ENCODE measurements around the gene IMPA2. TPM values are rescaled to one million over a fixed set of nuclear protein-coding genes. Genes with fewer than 3 reads are reported as not detected.
A peak's percentile ranks its signal among the peaks of the same experiment; 100 is the strongest.

IMPA2 gene
- total RNA-seq, 1 experiment from 2014 or later = 113 TPM

DNA sequence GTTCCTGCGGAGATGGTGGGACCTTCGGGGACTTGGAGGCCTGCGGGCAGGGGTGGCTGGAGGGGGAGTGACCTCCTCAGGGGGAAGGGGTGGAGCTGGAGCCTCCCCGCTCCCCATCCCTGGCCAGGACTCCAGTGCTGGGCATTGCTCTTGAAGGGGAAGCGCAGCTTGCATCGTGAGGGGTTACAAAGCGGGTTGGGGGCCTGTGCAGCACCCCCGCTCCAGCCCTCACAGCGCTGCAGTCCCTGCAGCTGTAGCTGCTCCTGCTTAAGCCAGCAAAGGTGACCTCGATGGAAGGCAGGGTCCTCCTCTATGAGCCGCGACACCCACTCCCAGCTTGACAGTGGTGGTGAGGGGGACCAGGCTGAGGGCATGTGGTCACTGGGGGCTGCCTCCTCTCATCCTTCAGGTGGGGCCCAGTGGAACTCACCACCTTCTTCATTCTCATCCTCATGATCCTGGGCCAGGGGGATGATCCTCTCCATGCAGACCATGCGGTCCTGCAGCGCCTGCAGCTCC is 75.6 kb downstream of the IMPA2 start:
- Mint-ChIP-seq H3K36me3 (no peaks in the 10 kb centered on the region), H3K9me3 (no peaks in the 10 kb centered on the region), H3K4me3 (no peak overlapping the region), H3K27ac (no peak overlapping the region), H3K27me3 (ENCODE audit: low read depth) (no peaks in the 10 kb centered on the region; the same call in 1 of the 2 replicates), H3K4me1 (no peaks in the 10 kb centered on the region)
- DNase-seq (ENCODE audit: low spot score) (no peak), ATAC-seq (no peak)
- TF ChIP-seq, protein P1, sequence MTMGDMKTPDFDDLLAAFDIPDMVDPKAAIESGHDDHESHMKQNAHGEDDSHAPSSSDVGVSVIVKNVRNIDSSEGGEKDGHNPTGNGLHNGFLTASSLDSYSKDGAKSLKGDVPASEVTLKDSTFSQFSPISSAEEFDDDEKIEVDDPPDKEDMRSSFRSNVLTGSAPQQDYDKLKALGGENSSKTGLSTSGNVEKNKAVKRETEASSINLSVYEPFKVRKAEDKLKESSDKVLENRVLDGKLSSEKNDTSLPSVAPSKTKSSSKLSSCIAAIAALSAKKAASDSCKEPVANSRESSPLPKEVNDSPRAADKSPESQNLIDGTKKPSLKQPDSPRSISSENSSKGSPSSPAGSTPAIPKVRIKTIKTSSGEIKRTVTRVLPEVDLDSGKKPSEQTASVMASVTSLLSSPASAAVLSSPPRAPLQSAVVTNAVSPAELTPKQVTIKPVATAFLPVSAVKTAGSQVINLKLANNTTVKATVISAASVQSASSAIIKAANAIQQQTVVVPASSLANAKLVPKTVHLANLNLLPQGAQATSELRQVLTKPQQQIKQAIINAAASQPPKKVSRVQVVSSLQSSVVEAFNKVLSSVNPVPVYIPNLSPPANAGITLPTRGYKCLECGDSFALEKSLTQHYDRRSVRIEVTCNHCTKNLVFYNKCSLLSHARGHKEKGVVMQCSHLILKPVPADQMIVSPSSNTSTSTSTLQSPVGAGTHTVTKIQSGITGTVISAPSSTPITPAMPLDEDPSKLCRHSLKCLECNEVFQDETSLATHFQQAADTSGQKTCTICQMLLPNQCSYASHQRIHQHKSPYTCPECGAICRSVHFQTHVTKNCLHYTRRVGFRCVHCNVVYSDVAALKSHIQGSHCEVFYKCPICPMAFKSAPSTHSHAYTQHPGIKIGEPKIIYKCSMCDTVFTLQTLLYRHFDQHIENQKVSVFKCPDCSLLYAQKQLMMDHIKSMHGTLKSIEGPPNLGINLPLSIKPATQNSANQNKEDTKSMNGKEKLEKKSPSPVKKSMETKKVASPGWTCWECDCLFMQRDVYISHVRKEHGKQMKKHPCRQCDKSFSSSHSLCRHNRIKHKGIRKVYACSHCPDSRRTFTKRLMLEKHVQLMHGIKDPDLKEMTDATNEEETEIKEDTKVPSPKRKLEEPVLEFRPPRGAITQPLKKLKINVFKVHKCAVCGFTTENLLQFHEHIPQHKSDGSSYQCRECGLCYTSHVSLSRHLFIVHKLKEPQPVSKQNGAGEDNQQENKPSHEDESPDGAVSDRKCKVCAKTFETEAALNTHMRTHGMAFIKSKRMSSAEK (CRISPR knock-in tag; IDR thresholded peaks at IDR 0.05; ENCODE audit: borderline replicate concordance) = no peak
- TF ChIP-seq NFYB (CRISPR knock-in tag; conservative IDR thresholded peaks at IDR 0.05; ENCODE audit: low read depth) = no peak
- TF ChIP-seq, protein P2, sequence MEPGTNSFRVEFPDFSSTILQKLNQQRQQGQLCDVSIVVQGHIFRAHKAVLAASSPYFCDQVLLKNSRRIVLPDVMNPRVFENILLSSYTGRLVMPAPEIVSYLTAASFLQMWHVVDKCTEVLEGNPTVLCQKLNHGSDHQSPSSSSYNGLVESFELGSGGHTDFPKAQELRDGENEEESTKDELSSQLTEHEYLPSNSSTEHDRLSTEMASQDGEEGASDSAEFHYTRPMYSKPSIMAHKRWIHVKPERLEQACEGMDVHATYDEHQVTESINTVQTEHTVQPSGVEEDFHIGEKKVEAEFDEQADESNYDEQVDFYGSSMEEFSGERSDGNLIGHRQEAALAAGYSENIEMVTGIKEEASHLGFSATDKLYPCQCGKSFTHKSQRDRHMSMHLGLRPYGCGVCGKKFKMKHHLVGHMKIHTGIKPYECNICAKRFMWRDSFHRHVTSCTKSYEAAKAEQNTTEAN (CRISPR knock-in tag; IDR thresholded peaks at IDR 0.05) = no peak
- ChIA-PET POLR2A (no interaction called here), CTCF (interaction anchor here (0.6 to 2.2 kb wide), 13 partner anchors 9 to 296 kb away, joined by 3 to 16 read pairs (median 4); partner anchors contain the start of gene CIDEA)

DNA sequence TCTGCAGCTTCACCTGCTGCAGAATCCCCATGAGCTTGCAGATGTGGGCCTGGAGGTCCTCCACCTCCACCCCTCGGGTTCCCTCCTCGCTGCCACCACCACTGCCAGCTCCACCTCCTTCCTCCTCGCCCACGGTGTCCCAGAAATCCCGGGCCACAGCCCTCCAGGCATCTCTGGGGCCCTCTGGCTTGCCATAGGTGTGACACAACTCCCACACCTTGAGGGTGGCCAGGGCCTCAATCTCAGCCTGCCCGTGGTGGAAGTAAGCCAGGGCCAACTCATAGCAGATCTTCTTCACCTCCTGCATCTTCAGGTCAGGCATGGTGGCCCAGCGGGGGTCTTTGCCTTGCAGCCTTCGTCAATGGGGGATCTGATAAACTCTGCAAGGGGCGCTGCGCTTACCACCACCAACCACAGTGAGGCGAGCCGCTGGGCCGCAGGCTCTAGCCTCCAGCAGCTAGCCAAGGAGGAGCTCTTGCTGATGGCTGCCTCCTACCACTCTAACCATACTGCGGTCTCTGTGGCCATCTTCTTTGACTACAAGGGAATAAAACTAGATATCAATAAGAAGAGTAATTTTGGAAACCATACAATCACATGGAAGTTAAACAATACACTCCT is 76.2 kb downstream of the IMPA2 start:
- TF ChIP-seq ZNF416 (CRISPR knock-in tag; IDR thresholded peaks at IDR 0.05) (no peak), ZNF396 (CRISPR knock-in tag; IDR thresholded peaks at IDR 0.05; ENCODE audit: borderline replicate concordance) (0 out of 2 replicates have a peak, but pooled peaks have one; percentile 26)
- TF ChIP-seq, protein P3, sequence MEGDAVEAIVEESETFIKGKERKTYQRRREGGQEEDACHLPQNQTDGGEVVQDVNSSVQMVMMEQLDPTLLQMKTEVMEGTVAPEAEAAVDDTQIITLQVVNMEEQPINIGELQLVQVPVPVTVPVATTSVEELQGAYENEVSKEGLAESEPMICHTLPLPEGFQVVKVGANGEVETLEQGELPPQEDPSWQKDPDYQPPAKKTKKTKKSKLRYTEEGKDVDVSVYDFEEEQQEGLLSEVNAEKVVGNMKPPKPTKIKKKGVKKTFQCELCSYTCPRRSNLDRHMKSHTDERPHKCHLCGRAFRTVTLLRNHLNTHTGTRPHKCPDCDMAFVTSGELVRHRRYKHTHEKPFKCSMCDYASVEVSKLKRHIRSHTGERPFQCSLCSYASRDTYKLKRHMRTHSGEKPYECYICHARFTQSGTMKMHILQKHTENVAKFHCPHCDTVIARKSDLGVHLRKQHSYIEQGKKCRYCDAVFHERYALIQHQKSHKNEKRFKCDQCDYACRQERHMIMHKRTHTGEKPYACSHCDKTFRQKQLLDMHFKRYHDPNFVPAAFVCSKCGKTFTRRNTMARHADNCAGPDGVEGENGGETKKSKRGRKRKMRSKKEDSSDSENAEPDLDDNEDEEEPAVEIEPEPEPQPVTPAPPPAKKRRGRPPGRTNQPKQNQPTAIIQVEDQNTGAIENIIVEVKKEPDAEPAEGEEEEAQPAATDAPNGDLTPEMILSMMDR (IDR thresholded peaks at IDR 0.05) = peak; percentile 24
- TF ChIP-seq, protein P4, sequence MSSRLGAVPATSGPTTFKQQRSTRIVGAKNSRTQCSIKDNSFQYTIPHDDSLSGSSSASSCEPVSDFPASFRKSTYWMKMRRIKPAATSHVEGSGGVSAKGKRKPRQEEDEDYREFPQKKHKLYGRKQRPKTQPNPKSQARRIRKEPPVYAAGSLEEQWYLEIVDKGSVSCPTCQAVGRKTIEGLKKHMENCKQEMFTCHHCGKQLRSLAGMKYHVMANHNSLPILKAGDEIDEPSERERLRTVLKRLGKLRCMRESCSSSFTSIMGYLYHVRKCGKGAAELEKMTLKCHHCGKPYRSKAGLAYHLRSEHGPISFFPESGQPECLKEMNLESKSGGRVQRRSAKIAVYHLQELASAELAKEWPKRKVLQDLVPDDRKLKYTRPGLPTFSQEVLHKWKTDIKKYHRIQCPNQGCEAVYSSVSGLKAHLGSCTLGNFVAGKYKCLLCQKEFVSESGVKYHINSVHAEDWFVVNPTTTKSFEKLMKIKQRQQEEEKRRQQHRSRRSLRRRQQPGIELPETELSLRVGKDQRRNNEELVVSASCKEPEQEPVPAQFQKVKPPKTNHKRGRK (CRISPR knock-in tag; IDR thresholded peaks at IDR 0.05; ENCODE audit: borderline replicate concordance) = no peak
- no peaks in the 10 kb centered on the region for H3K9me3 Mint-ChIP-seq
- no peak overlapping the region for H3K4me3 Mint-ChIP-seq
- DNase-seq (ENCODE audit: low spot score) (peak; percentile 57), ATAC-seq (peak; percentile 90)
- ChIA-PET POLR2A (no interaction called here), CTCF (interaction anchor here (0.6 to 2.2 kb wide), 16 partner anchors 8 to 296 kb away, joined by 3 to 16 read pairs (median 4); partner anchors contain the start of gene CIDEA)
- no peaks in the 10 kb centered on the region; the same call in 1 of the 2 replicates for H3K27me3 Mint-ChIP-seq (ENCODE audit: low read depth)
- no peaks in the 10 kb centered on the region for H3K4me1 Mint-ChIP-seq
- no peaks in the 10 kb centered on the region for H3K36me3 Mint-ChIP-seq
- H3K27ac Mint-ChIP-seq = no peak overlapping the region

DNA sequence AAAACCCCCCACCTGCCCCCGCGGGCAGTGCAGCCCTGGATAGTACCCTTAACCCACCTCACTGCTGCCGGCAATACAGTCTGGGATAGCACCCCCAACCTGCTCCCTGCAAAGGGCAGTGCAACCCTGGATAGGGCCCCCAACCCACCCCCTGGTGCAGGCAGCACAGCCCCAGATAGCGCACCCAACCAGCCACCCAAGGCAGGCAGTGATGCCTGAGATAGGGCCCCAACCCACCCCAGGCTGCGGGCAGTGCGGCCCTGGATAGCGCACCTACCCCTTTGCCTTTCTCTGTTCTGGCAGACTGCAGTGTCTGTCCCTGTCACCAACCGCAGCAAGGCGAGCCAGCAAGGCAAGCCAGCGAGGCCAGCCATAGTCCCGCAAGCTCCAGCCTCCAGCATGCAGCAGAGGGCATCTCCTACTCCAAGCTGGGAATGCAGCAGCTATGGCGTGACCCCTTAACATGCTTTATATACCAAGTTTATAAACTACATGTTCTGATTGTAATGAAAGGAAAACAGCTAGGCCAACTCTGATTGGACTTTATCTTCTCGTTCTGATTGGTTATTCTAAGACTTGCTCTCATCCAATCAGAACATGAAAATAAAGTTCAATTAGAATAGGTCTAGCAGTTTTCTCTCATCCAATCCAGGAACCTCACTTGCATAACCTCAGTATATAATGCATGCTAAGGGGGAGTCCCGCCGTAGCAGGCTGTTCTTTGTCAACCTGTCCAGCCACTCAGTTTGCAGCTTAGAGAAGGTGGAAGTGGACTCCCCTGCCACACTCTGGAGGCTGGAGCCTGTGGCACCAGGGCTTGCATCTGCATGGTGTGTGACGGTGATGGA is 78.3 kb downstream of the IMPA2 start:
- no peak for ATAC-seq
- CTCF ChIA-PET = interaction anchor here (0.8 to 1.4 kb wide), 4 partner anchors 9 to 187 kb away, joined by 3 to 5 read pairs (median 3); no protein-coding TSS in a partner anchor

More for the DNA sequence above, 78.3 kb downstream of the IMPA2 start:
- H3K27me3 Mint-ChIP-seq (ENCODE audit: low read depth) = no peaks in the 10 kb centered on the region
- no peaks in the 10 kb centered on the region for H3K9me3 Mint-ChIP-seq
- H3K36me3 Mint-ChIP-seq = no peaks in the 10 kb centered on the region
- H3K4me1 Mint-ChIP-seq = no peaks in the 10 kb centered on the region
- no peak overlapping the region for H3K27ac Mint-ChIP-seq
- TF ChIP-seq SOX15 (CRISPR knock-in tag; IDR thresholded peaks at IDR 0.05) = no peak
- no peak for TF ChIP-seq CREM (CRISPR knock-in tag; IDR thresholded peaks at IDR 0.05)
- no peak for TF ChIP-seq HMGA2 (CRISPR knock-in tag; IDR thresholded peaks at IDR 0.05)
- TF ChIP-seq, protein P5, sequence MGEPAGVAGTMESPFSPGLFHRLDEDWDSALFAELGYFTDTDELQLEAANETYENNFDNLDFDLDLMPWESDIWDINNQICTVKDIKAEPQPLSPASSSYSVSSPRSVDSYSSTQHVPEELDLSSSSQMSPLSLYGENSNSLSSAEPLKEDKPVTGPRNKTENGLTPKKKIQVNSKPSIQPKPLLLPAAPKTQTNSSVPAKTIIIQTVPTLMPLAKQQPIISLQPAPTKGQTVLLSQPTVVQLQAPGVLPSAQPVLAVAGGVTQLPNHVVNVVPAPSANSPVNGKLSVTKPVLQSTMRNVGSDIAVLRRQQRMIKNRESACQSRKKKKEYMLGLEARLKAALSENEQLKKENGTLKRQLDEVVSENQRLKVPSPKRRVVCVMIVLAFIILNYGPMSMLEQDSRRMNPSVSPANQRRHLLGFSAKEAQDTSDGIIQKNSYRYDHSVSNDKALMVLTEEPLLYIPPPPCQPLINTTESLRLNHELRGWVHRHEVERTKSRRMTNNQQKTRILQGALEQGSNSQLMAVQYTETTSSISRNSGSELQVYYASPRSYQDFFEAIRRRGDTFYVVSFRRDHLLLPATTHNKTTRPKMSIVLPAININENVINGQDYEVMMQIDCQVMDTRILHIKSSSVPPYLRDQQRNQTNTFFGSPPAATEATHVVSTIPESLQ (CRISPR knock-in tag; IDR thresholded peaks at IDR 0.05) = no peak
- TF ChIP-seq, protein P6, sequence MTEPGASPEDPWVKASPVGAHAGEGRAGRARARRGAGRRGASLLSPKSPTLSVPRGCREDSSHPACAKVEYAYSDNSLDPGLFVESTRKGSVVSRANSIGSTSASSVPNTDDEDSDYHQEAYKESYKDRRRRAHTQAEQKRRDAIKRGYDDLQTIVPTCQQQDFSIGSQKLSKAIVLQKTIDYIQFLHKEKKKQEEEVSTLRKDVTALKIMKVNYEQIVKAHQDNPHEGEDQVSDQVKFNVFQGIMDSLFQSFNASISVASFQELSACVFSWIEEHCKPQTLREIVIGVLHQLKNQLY (CRISPR knock-in tag; IDR thresholded peaks at IDR 0.05) = no peak
- TF ChIP-seq, protein P7, sequence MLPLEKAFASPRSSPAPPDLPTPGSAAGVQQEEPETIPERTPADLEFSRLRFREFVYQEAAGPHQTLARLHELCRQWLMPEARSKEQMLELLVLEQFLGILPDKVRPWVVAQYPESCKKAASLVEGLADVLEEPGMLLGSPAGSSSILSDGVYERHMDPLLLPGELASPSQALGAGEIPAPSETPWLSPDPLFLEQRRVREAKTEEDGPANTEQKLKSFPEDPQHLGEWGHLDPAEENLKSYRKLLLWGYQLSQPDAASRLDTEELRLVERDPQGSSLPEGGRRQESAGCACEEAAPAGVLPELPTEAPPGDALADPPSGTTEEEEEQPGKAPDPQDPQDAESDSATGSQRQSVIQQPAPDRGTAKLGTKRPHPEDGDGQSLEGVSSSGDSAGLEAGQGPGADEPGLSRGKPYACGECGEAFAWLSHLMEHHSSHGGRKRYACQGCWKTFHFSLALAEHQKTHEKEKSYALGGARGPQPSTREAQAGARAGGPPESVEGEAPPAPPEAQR (CRISPR knock-in tag; IDR thresholded peaks at IDR 0.05) = no peak
- no peak for DNase-seq (ENCODE audit: low spot score)
- POLR2A ChIA-PET = no interaction called here
- H3K4me3 Mint-ChIP-seq = no peak overlapping the region

Data from WTC11 (cell line).